Lung (tissue), 12 donors: ENCODE measurements around the gene MCFD2. TPM values are rescaled to one million over a fixed set of nuclear protein-coding genes. Genes with fewer than 3 reads are reported as not detected.

Experiments
- ATAC-seq: fragments of 200-7000 bp; cut with Tn5 transposase; one replicate; pipeline ENCODE4 v1.9.1; 2020; ENCODE audit warnings: moderate number of reproducible peaks; ENCODE audit not compliant: insufficient read depth, low FRiP score
- DNase-seq, 3 donors: peaks; one replicate each; pipeline ENCODE4 v3.0.0-alpha.2; 2013 to 2017
- H3K27ac ChIP-seq, 2 donors: one replicate each; pipeline ENCODE4 v1.5.1; 2013; ENCODE audit warnings: mild to moderate bottlenecking in 2 of 2, moderate library complexity in 2 of 2, control low read depth in 1 of 2, inconsistent platforms in 1 of 2, low read depth in 1 of 2, low read length in 1 of 2
- H3K27me3 ChIP-seq, 3 donors: one replicate each; pipeline ENCODE4 v1.5.1; 2013; ENCODE audit warnings: low read length in 2 of 3; ENCODE audit not compliant: control insufficient read depth in 3 of 3, insufficient read depth in 3 of 3
- H3K36me3 ChIP-seq, 4 donors: one replicate each; pipeline ENCODE4 v1.5.1; 2013; ENCODE audit warnings: low read length in 4 of 4, mild to moderate bottlenecking in 1 of 4, moderate library complexity in 1 of 4; ENCODE audit not compliant: control insufficient read depth in 4 of 4, insufficient read depth in 4 of 4
- H3K4me1 ChIP-seq, 5 donors: one replicate each; pipeline ENCODE4 v1.5.1; 2013; ENCODE audit warnings: low read length in 5 of 5, mild to moderate bottlenecking in 2 of 5, moderate library complexity in 1 of 5; ENCODE audit not compliant: control insufficient read depth in 5 of 5, insufficient read depth in 5 of 5
- H3K4me3 ChIP-seq: one replicate; pipeline ENCODE4 v1.5.1; 2013; ENCODE audit warnings: mild to moderate bottlenecking, control low read depth, moderate library complexity
- H3K9ac ChIP-seq, 2 donors: one replicate each; pipeline ENCODE4 v1.5.1; 2013; ENCODE audit warnings: low read length in 2 of 2, control low read depth in 1 of 2; ENCODE audit not compliant: insufficient read depth in 1 of 2
- H3K9me3 ChIP-seq, 4 donors: one replicate each; pipeline ENCODE4 v1.5.1; 2013; ENCODE audit warnings: low read length in 3 of 4, mild to moderate bottlenecking in 1 of 4, moderate library complexity in 1 of 4; ENCODE audit not compliant: control insufficient read depth in 4 of 4, insufficient read depth in 3 of 4
- WGBS, 2 donors: extraction: QIAGEN DNeasy Blood & Tissue Kit; methylation state at CpG; one replicate each; pipeline ENCODE4 v1.1.7; 2013; 5-methylcytosine and 5-hydroxymethylcytosine counted together
- polyA plus RNA-seq, 2 donors: library from polyadenylated mRNA; stranded (reverse); fragments of 200-250 nt; gene quantifications; one replicate each; pipeline ENCODE4 v1.2.1, GENCODE V29; 2013
- total RNA-seq, 2 donors: library from RNA; depleted of rRNA in 1 of 2; stranded (reverse); fragments of >200 nt in 1 of 2; gene quantifications; one replicate each; pipeline ENCODE4 v1.2.1, GENCODE V29; 2014 to 2021
- TF ChIP-seq, protein P1 (sequence below): IDR thresholded peaks from 2 replicates; pipeline ENCODE4 v1.5.1; 2012; ENCODE audit warnings: mild to moderate bottlenecking; ENCODE audit errors: control extremely low read depth, extremely low read depth
- donor health status: control.
- donor health status: control.
- donor health status: Bipolar disorder and iron deficiency.
- donor health status: healthy.
- donor health status: DM: yes; HTN: yes; CAD: no.

MCFD2 gene
- total and polyA plus RNA-seq, 4 donors = 22.0 to 101 (median 68.6) TPM

DNA sequence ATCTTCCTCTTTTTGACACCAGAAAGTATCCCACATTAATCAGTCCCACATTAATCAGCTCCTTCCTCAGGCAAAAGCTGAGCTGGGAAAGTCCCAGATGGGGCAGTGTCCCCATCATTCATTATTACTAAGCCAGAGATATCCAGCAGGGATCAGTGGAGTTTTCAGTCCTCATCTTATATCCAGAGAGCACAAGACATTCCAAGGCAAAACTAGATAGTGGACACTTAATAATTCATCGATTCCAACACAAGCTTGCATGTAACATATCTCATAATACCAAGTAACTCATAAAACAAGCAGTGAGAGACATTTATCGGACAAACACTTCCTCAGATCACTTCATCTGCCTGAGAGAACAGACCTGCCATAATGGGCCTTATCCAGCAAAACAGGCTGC lies 53.1 kb downstream of the MCFD2 start:
- Histone ChIP-seq H3K27me3 (no peaks in the 10 kb centered on the region), H3K9ac (no peak overlapping the region), H3K27ac (no peak overlapping the region), H3K4me1 (peaks cover 0 to 46% (median 12%) of the 10 kb centered on the region in 5 donors), H3K4me3 (no peak overlapping the region), H3K36me3 (no peaks in the 10 kb centered on the region), H3K9me3 (peaks cover 0 to 8% (median 3%) of the 10 kb centered on the region in 4 donors)
- DNase-seq (peak in 2 of 3 donors; percentile 93 to 95), ATAC-seq (no peak)
- 80 to 90% methylated on average over 2 of the region's 2 CpGs for WGBS, 2 donors
- TF ChIP-seq, protein P1, sequence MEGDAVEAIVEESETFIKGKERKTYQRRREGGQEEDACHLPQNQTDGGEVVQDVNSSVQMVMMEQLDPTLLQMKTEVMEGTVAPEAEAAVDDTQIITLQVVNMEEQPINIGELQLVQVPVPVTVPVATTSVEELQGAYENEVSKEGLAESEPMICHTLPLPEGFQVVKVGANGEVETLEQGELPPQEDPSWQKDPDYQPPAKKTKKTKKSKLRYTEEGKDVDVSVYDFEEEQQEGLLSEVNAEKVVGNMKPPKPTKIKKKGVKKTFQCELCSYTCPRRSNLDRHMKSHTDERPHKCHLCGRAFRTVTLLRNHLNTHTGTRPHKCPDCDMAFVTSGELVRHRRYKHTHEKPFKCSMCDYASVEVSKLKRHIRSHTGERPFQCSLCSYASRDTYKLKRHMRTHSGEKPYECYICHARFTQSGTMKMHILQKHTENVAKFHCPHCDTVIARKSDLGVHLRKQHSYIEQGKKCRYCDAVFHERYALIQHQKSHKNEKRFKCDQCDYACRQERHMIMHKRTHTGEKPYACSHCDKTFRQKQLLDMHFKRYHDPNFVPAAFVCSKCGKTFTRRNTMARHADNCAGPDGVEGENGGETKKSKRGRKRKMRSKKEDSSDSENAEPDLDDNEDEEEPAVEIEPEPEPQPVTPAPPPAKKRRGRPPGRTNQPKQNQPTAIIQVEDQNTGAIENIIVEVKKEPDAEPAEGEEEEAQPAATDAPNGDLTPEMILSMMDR = no peak

DNA sequence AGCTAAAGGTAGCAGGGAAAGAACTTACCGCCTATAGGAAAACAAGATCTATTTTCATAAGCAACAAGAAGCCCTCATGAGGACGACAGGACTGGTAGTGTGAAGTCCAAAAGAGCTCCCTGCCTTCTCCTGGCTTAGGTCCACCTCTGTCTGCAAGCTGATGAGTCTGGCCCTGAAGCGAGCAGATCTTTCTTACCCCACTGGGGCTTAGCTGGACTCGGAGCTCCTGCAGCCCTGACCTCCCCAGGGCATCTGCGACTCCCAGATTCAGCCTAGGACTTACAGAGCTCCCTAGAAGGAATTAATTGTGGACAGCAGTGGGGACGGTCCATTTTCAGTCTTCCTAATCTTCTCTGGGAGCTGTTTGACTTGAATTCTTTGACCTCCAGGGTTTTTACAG lies 53.7 kb downstream of the MCFD2 start:
- Histone ChIP-seq H3K9me3 (peaks cover 0 to 8% (median 3%) of the 10 kb centered on the region in 4 donors), H3K27me3 (no peaks in the 10 kb centered on the region), H3K27ac (no peak overlapping the region), H3K4me1 (peaks cover 0 to 46% (median 12%) of the 10 kb centered on the region in 5 donors), H3K9ac (no peak overlapping the region), H3K36me3 (no peaks in the 10 kb centered on the region), H3K4me3 (no peak overlapping the region)
- TF ChIP-seq, protein P1 = no peak
- WGBS, 2 donors = 82 to 86% methylated on average over 6 of the region's 6 CpGs
- DNase-seq = no peak
- no peak for ATAC-seq

DNA sequence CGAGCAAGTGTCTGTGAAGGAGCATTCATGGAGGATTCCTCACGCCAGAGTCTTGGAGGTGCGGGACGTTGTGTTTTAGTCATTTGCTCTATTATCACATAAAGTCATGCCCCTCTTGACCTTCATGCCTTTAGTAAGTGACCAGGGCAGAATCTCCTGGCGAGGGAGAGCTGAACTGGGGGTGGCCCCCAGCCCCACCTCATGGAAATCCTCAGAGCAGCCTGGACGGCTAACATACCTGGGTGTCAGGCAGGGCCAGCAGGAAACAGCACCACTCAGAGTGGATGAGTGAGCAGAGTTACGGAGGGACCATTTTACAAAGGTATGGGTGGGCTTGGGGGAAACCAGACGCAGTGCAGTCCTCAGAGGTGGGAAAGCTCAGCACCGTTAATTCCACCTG lies 56.1 kb downstream of the MCFD2 start:
- Histone ChIP-seq H3K9ac (no peak overlapping the region), H3K4me1 (peaks cover 0 to 53% (median 12%) of the 10 kb centered on the region in 5 donors), H3K36me3 (no peaks in the 10 kb centered on the region), H3K9me3 (no peaks in the 10 kb centered on the region), H3K4me3 (no peak overlapping the region), H3K27ac (no peak overlapping the region), H3K27me3 (no peaks in the 10 kb centered on the region)
- no peak for DNase-seq
- no peak for ATAC-seq
- TF ChIP-seq, protein P1 = no peak
- 96 to 98% methylated on average over 9 of the region's 9 CpGs for WGBS, 2 donors

DNA sequence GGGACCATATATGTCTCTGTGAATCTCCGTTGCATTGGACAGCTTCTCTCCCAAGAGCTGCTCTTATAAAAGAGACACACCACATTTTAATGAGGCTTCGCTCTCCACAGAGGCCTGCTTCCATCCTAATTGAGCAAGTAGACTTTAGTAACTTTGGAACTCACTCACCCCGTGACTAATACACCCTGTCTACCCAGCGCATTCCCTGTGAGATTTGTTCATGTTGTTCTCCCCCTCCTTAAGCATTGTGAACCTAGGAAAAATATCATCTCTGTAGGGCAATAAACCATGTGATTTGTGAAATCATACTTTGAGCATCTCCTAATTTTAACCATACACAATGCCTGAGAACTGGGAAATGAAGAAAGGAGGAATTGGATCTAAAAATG lies 56.9 kb downstream of the MCFD2 start:
- WGBS, 2 donors = 89 to 93% methylated on average over 4 of the region's 4 CpGs
- no peaks in the 10 kb centered on the region for H3K27me3 ChIP-seq
- peaks cover 0 to 47% (median 15%) of the 10 kb centered on the region in 5 donors for H3K4me1 ChIP-seq
- TF ChIP-seq, protein P1 = no peak
- no peak overlapping the region for H3K27ac ChIP-seq
- no peak overlapping the region for H3K9ac ChIP-seq
- H3K9me3 ChIP-seq = no peaks in the 10 kb centered on the region
- ATAC-seq (peak; percentile 48), DNase-seq (no peak)
- no peaks in the 10 kb centered on the region for H3K36me3 ChIP-seq
- H3K4me3 ChIP-seq = no peak overlapping the region
